Measurements from ENCODE around the gene MORC3. TPM values are rescaled to one million over a fixed set of nuclear protein-coding genes. Genes with fewer than 3 reads are reported as not detected.

Gene MORC3
- total and polyA plus RNA-seq, 9 of the 15 experiments (the other 6 are each of a cell fraction or from before 2014, with no cell fraction given): 12.7 to 53.7 (median 36.0) TPM

- TF ChIP-seq CTCFL (IDR thresholded peaks at IDR 0.05; ENCODE audit: borderline replicate concordance, insufficient read depth, low read depth, low read length, poor library complexity, severe bottlenecking): peak; percentile 61
- TF ChIP-seq SRF (CRISPR knock-in tag; IDR thresholded peaks at IDR 0.05): 0 out of 4 replicates have a peak, but pooled peaks of 1 of the 2 experiments have one; percentile 21
- 0 out of 2 replicates have a peak, but pooled peaks have one; percentile 23 for TF ChIP-seq KLF16 (IDR thresholded peaks at IDR 0.05)
- 0 out of 2 replicates have a peak, but pooled peaks have one; percentile 50 for TF ChIP-seq ELF2 (CRISPR knock-in tag; IDR thresholded peaks at IDR 0.05)
- TF ChIP-seq FOSL1 (tag; conservative IDR thresholded peaks at IDR 0.05): peak; percentile 15; the same call in 1 of the 2 replicates
- 0 out of 4 replicates have a peak, but pooled peaks of 1 of the 2 experiments have one; percentile 19 for TF ChIP-seq NONO (IDR thresholded peaks at IDR 0.05; ENCODE audit: low read depth in 2 of 2, low read length in 1 of 2)
- 0 out of 2 replicates have a peak, but pooled peaks have one; percentile 13 for TF ChIP-seq SOX6 (IDR thresholded peaks at IDR 0.05)
- TF ChIP-seq ZNF780A (CRISPR knock-in tag; IDR thresholded peaks at IDR 0.05): no peak
- TF ChIP-seq CC2D1A (IDR thresholded peaks at IDR 0.05): peak; percentile 61; the same call in 1 of the 2 replicates
- TF ChIP-seq ARID1B (IDR thresholded peaks at IDR 0.05): 0 out of 2 replicates have a peak, but pooled peaks have one; percentile 13
- no peak for TF ChIP-seq THRA (IDR thresholded peaks at IDR 0.05)
- TF ChIP-seq YY1 (IDR thresholded peaks at IDR 0.05; ENCODE audit: borderline replicate concordance in 1 of 3, control insufficient read depth in 1 of 3, extremely low read depth in 1 of 3, insufficient read depth in 3 of 3, insufficient read length in 1 of 3, insufficient replicate concordance in 2 of 3, low read depth in 1 of 3, low read length in 2 of 3): no peak
- TF ChIP-seq TFAP4 (CRISPR knock-in tag; IDR thresholded peaks at IDR 0.05; ENCODE audit: borderline replicate concordance): 0 out of 2 replicates have a peak, but pooled peaks have one; percentile 45
- peak in 1 of 2 experiments; percentile 31; a peak in 1 of 4 replicates for TF ChIP-seq FOXA3 (CRISPR knock-in tag; conservative IDR thresholded peaks at IDR 0.05 in 1 of 2, IDR thresholded peaks at IDR 0.05 in 1 of 2)
- TF ChIP-seq ZFP36 (IDR thresholded peaks at IDR 0.05; ENCODE audit: low read depth, low read length, partially characterized antibody): no peak
- no peak for TF ChIP-seq KAT7 (CRISPR knock-in tag; IDR thresholded peaks at IDR 0.05; ENCODE audit: borderline replicate concordance)
- no peak for TF ChIP-seq HNRNPL (IDR thresholded peaks at IDR 0.05; ENCODE audit: low read depth, low read length)
- no peak for TF ChIP-seq MNT (conservative IDR thresholded peaks at IDR 0.05)
- peak; percentile 62 for TF ChIP-seq BHLHE40 (IDR thresholded peaks at IDR 0.05; ENCODE audit: low read length)
Observed at GRCh38 chr21:36422279-36423098, 102.5 kb downstream of the MORC3 start (continued).
